ENCODE measurements around the gene MED31.

DNA sequence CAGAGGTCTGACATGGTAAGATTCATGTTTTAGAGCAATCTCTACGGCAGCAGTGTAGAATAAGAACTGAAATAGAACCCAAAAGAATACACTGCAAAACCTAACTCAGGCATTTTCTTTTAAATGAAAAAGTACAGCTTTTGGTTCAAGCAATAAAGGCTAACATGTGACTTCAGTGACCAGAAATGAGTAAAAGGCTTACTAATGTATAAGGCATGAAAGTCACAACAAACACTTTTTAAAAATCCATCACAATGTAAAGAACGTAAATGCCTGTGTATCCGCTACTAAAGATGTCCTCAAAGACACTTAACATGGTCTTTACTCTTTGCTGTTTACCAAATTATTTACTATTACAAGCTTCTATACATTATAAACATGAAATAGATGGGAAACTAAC, 27.5 kb downstream of the MED31 start:
- TF ChIP-seq CTCF (conservative IDR thresholded peaks at IDR 0.05): no peak
- no peak for TF ChIP-seq ZFX (IDR thresholded peaks at IDR 0.05)
